SK-N-SH treated with all-trans-retinoic acid at 6 μM for 48 hours (cell line): ENCODE measurements around the gene FCRLB.
"Not testable (repeated sequence)": the region's sequence is repeated elsewhere in the genome, so short reads cannot be mapped to it uniquely, and the experiment has no call there.

Source experiments
- ATAC-seq: fragments of 200-7000 bp; cut with Tn5 transposase; 3 replicates; pipeline ENCODE4 v1.9.1; 2020; ENCODE audit warnings: mild to moderate bottlenecking, moderate library complexity
- ARNTL ChIP-seq: fragments of 450-650 bp; formaldehyde crosslinking; IDR thresholded peaks from 2 replicates; pipeline ENCODE4 v1.5.0; 2020; ENCODE audit warnings: low read depth, mild to moderate bottlenecking, moderate library complexity, borderline replicate concordance
- BACH2 ChIP-seq: fragments of 250-450 bp; sonication (Bioruptor Pico); IDR thresholded peaks from 2 replicates; pipeline ENCODE4 v1.9.0; 2021; ENCODE audit warnings: mild to moderate bottlenecking, borderline replicate concordance
- CSDC2 ChIP-seq: fragments of 250-450 bp; sonication (Bioruptor Pico); IDR thresholded peaks from 2 replicates; pipeline ENCODE4 v1.5.0; 2020; ENCODE audit warnings: mild to moderate bottlenecking, moderate library complexity
- ESRRG ChIP-seq: fragments of 250-450 bp; sonication (Bioruptor Pico); IDR thresholded peaks from 2 replicates; pipeline ENCODE4 v1.6.1; 2021; ENCODE audit warnings: mild to moderate bottlenecking
- GLIS3 ChIP-seq: fragments of 250-450 bp; sonication (Bioruptor Pico); IDR thresholded peaks from 2 replicates; pipeline ENCODE4 v1.5.0; 2020; ENCODE audit warnings: mild to moderate bottlenecking, moderate library complexity
- ISL1 ChIP-seq: fragments of 250-450 bp; sonication (Bioruptor Pico); IDR thresholded peaks from 2 replicates; pipeline ENCODE4 v2.1.2; 2022; ENCODE audit warnings: mild to moderate bottlenecking, moderate library complexity
- OSR1 ChIP-seq: fragments of 250-450 bp; sonication (Bioruptor Pico); IDR thresholded peaks from 2 replicates; pipeline ENCODE4 v1.8.0; 2022; ENCODE audit warnings: moderate library complexity, mild to moderate bottlenecking, inconsistent platforms
- POU6F1 ChIP-seq: fragments of 250-450 bp; sonication (Bioruptor Pico); IDR thresholded peaks from 2 replicates; pipeline ENCODE4 v1.8.0; 2021; ENCODE audit warnings: low read depth, mild to moderate bottlenecking, moderate library complexity, borderline replicate concordance
- PPARA ChIP-seq: fragments of 250-450 bp; sonication (Bioruptor Pico); IDR thresholded peaks from 2 replicates; pipeline ENCODE4 v1.5.0; 2020; ENCODE audit warnings: mild to moderate bottlenecking, borderline replicate concordance
- SNAI2 ChIP-seq: fragments of 250-450 bp; sonication (Bioruptor Pico); IDR thresholded peaks from 2 replicates; pipeline ENCODE4 v1.5.0; 2020; ENCODE audit warnings: mild to moderate bottlenecking, moderate library complexity
- TCF4 ChIP-seq: fragments of 250-450 bp; sonication (Bioruptor Pico); IDR thresholded peaks from 2 replicates; pipeline ENCODE4 v1.8.0; 2021; ENCODE audit warnings: mild to moderate bottlenecking, moderate library complexity, borderline replicate concordance
- TOX ChIP-seq: fragments of 250-450 bp; sonication (Bioruptor Pico); IDR thresholded peaks from 2 replicates; pipeline ENCODE4 v1.8.0; 2021; ENCODE audit warnings: mild to moderate bottlenecking, moderate library complexity, borderline replicate concordance
- ZC3H10 ChIP-seq: fragments of 250-450 bp; sonication (Bioruptor Pico); IDR thresholded peaks from 2 replicates; pipeline ENCODE4 v1.5.1; 2021; ENCODE audit warnings: mild to moderate bottlenecking, moderate library complexity
- ZFP3 ChIP-seq: fragments of 250-450 bp; sonication (Bioruptor Pico); IDR thresholded peaks from 2 replicates; pipeline ENCODE4 v1.5.0; 2020; ENCODE audit warnings: mild to moderate bottlenecking, moderate library complexity
- ZFP30 ChIP-seq: fragments of 450-650 bp; formaldehyde crosslinking; IDR thresholded peaks from 2 replicates; pipeline ENCODE4 v1.5.0; 2022; ENCODE audit warnings: mild to moderate bottlenecking, moderate library complexity
- ZNF70 ChIP-seq: fragments of 450-650 bp; formaldehyde crosslinking; IDR thresholded peaks from 2 replicates; pipeline ENCODE4 v1.5.0; 2020; ENCODE audit warnings: mild to moderate bottlenecking, moderate library complexity
- ZNF8 ChIP-seq: fragments of 450-650 bp; formaldehyde crosslinking; IDR thresholded peaks from 2 replicates; pipeline ENCODE4 v1.5.0; 2020; ENCODE audit warnings: mild to moderate bottlenecking, moderate library complexity
- TF ChIP-seq, protein P1 (sequence below): fragments of 250-450 bp; sonication (Bioruptor Pico); IDR thresholded peaks from 2 replicates; pipeline ENCODE4 v1.5.0; 2020; ENCODE audit warnings: mild to moderate bottlenecking, moderate library complexity
- TF ChIP-seq, protein P2 (sequence below): fragments of 250-450 bp; sonication (Bioruptor Pico); IDR thresholded peaks from 2 replicates; pipeline ENCODE4 v1.8.0; 2020; ENCODE audit warnings: mild to moderate bottlenecking, moderate library complexity, borderline replicate concordance
- TF ChIP-seq, protein P3 (sequence below): fragments of 250-450 bp; sonication (Bioruptor Pico); IDR thresholded peaks from 2 replicates; pipeline ENCODE4 v1.5.1; 2020; ENCODE audit warnings: low read depth, mild to moderate bottlenecking, moderate library complexity

Gene FCRLB

DNA sequence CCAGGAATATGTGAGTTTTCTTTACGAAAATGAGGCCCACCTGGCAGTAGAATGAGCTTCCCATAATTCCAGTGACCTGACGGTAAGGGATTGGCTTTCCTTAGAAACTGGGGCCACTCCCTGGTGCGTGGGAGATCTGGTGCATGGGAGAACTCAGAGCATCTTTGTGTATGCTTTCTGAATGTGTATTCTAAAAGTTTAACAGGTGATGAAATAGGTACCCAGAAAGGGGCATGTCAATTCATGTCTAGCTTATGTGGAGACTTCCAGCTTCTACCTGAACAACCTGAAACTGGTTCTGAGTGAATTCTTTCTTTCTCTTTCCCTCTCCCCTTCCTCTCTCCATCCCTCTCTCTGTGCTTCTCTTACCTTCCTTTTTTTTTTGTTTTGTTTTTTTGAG, 29.5 kb upstream of the FCRLB start:
- TF ChIP-seq ZNF8 = no peak
- no peak for TF ChIP-seq ZFP3
- TF ChIP-seq, protein P1, sequence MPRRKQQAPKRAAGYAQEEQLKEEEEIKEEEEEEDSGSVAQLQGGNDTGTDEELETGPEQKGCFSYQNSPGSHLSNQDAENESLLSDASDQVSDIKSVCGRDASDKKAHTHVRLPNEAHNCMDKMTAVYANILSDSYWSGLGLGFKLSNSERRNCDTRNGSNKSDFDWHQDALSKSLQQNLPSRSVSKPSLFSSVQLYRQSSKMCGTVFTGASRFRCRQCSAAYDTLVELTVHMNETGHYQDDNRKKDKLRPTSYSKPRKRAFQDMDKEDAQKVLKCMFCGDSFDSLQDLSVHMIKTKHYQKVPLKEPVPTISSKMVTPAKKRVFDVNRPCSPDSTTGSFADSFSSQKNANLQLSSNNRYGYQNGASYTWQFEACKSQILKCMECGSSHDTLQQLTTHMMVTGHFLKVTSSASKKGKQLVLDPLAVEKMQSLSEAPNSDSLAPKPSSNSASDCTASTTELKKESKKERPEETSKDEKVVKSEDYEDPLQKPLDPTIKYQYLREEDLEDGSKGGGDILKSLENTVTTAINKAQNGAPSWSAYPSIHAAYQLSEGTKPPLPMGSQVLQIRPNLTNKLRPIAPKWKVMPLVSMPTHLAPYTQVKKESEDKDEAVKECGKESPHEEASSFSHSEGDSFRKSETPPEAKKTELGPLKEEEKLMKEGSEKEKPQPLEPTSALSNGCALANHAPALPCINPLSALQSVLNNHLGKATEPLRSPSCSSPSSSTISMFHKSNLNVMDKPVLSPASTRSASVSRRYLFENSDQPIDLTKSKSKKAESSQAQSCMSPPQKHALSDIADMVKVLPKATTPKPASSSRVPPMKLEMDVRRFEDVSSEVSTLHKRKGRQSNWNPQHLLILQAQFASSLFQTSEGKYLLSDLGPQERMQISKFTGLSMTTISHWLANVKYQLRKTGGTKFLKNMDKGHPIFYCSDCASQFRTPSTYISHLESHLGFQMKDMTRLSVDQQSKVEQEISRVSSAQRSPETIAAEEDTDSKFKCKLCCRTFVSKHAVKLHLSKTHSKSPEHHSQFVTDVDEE (CRISPR knock-in tag) = no peak
- no peak for TF ChIP-seq GLIS3 (CRISPR knock-in tag)
- TF ChIP-seq POU6F1 (CRISPR knock-in tag) = no peak
- TF ChIP-seq ARNTL = no peak
- TF ChIP-seq ZC3H10 (CRISPR knock-in tag) = no peak
- TF ChIP-seq PPARA (CRISPR knock-in tag) = no peak
- TF ChIP-seq ISL1 (CRISPR knock-in tag) = no peak
- TF ChIP-seq, protein P2, sequence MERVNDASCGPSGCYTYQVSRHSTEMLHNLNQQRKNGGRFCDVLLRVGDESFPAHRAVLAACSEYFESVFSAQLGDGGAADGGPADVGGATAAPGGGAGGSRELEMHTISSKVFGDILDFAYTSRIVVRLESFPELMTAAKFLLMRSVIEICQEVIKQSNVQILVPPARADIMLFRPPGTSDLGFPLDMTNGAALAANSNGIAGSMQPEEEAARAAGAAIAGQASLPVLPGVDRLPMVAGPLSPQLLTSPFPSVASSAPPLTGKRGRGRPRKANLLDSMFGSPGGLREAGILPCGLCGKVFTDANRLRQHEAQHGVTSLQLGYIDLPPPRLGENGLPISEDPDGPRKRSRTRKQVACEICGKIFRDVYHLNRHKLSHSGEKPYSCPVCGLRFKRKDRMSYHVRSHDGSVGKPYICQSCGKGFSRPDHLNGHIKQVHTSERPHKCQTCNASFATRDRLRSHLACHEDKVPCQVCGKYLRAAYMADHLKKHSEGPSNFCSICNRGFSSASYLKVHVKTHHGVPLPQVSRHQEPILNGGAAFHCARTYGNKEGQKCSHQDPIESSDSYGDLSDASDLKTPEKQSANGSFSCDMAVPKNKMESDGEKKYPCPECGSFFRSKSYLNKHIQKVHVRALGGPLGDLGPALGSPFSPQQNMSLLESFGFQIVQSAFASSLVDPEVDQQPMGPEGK (CRISPR knock-in tag) = no peak
- no peak for TF ChIP-seq BACH2 (CRISPR knock-in tag)
- no peak for TF ChIP-seq TOX
- TF ChIP-seq ZFP30 = no peak
- TF ChIP-seq SNAI2 (CRISPR knock-in tag) = no peak
- TF ChIP-seq TCF4 (CRISPR knock-in tag) = no peak
- no peak for TF ChIP-seq CSDC2
- TF ChIP-seq ZNF70 (CRISPR knock-in tag) = no peak
- no peak for TF ChIP-seq ESRRG (CRISPR knock-in tag)
- TF ChIP-seq, protein P3, sequence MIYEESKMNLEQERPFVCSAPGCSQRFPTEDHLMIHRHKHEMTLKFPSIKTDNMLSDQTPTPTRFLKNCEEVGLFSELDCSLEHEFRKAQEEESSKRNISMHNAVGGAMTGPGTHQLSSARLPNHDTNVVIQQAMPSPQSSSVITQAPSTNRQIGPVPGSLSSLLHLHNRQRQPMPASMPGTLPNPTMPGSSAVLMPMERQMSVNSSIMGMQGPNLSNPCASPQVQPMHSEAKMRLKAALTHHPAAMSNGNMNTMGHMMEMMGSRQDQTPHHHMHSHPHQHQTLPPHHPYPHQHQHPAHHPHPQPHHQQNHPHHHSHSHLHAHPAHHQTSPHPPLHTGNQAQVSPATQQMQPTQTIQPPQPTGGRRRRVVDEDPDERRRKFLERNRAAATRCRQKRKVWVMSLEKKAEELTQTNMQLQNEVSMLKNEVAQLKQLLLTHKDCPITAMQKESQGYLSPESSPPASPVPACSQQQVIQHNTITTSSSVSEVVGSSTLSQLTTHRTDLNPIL (CRISPR knock-in tag) = no peak
- no peak for TF ChIP-seq OSR1
- ATAC-seq = no peak

DNA sequence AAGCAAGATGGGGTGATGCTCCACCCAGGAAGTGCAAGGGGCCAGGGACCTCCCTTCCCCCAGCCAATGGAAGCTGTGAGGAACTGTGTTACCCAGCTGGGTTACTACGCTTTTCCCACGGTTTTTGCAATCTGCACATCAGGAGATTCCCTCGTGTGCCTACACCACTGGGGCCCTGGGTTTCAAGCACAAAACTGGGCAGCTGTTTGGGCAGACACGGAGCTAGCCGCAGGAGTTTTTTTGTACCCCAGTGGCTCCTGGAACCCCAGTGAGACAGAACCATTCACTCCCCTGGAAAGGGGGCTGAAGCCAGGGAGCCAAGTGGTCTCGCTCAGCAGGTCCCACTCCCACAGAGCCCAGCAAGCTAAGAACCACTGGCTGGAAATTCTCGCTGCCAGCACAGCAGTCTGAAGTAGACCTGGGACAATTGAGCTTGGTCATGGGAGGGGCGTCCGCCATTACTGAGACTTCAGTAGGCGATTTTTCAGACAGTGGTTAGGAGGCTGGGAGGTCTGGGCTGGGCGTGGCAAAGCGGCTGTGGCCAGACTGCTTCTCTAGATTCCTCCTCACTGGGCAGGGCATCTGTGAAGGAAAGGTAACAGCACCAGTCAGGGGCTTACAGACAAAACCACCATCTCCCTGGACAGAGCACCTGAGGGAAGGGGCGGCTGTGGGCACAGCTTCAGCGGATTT, 28.2 kb upstream of the FCRLB start:
- ATAC-seq = peak; percentile 33; the same call in 2 of the 3 replicates

- not testable (repeated sequence) for ATAC-seq
Measured at GRCh38 chr1:161698302-161698701, 23.0 kb upstream of the FCRLB start.

DNA sequence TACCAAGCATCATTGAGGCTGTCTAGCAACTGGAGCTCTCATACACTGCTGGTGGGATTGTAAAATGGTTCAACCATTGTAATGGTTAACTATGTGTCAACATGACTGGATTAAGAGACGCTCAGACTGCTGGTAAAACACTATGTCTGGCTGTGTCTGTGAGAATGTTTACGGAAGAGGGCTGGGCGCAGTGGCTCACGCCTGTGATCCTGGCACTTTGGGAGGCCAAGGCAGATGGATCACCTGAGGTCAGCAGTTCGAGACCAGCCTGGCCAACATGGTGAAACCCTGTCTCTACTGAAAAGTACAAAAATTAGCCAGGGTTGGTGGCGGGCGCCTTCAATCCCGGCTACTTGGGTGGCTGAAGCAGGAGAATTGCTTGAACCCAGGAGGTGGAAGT, 19.1 kb upstream of the FCRLB start:
- ATAC-seq = no peak
- TF ChIP-seq, protein P3 (CRISPR knock-in tag) = no peak
- TF ChIP-seq ISL1 (CRISPR knock-in tag) = no peak
- no peak for TF ChIP-seq ZFP30
- TF ChIP-seq SNAI2 (CRISPR knock-in tag) = no peak
- no peak for TF ChIP-seq ARNTL
- TF ChIP-seq, protein P1 (CRISPR knock-in tag) = no peak
- no peak for TF ChIP-seq ESRRG (CRISPR knock-in tag)
- TF ChIP-seq ZC3H10 (CRISPR knock-in tag) = no peak
- TF ChIP-seq TOX = no peak
- no peak for TF ChIP-seq ZNF70 (CRISPR knock-in tag)
- TF ChIP-seq, protein P2 (CRISPR knock-in tag) = no peak
